Femur (tissue), 1 donor: ENCODE results near the gene SLC25A18.

ENCODE experiments used
- DNase-seq: peaks from one replicate; pipeline ENCODE4 v3.0.0-alpha.2; 2017

Gene SLC25A18

GRCh38 chr22:17570851-17571631 is 7.7 kb downstream of the SLC25A18 start:
- DNase-seq = peak; percentile 79

DNA sequence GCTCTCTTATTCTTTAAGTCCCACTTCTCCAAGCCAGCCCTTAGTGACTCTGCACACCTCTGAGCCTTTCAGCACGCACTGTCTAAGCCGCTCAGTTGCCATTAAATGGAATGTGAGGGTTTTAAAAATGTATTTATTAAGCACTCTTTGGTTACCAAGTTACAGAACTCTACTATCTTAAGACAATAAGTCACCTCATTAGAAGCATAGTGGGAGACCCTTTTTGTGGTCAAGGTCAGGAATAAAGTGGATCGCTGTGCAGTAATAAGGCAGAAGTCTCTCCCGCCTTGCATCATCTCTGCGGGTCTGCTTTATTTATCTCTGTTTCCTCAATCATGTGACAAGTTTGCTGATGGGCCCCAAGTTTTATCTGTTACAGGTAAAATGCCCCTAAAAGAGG is 11.9 kb downstream of the SLC25A18 start:
- no peak for DNase-seq

DNA sequence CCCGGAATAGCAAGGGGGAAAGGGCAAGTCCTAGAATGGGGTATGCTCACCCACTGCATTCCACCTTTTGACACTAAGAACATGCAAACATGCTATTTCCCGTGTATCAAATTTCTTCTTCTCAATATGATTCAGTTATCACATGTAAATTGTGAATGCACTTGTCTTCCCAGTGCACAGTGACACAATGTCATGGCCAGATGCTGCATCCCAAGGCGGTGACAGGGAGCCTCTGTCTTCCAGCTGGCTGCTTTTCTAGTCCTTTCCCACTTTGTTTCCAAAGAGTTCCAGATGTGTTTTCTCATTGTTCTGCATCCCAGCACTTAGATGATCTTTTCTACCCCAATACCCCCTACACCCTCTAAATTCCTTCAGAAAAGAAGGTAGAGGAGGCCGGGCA is 12.4 kb downstream of the SLC25A18 start:
- DNase-seq = no peak

- no peak for DNase-seq
These were observed 13.2 kb downstream of the SLC25A18 start for GRCh38 chr22:17576470-17576869.

GRCh38 chr22:17578136-17578754 is 14.9 kb downstream of the SLC25A18 start:
- peak; percentile 57 for DNase-seq

GRCh38 chr22:17579535-17579981 is 16.3 kb downstream of the SLC25A18 start:
- no peak for DNase-seq

DNA sequence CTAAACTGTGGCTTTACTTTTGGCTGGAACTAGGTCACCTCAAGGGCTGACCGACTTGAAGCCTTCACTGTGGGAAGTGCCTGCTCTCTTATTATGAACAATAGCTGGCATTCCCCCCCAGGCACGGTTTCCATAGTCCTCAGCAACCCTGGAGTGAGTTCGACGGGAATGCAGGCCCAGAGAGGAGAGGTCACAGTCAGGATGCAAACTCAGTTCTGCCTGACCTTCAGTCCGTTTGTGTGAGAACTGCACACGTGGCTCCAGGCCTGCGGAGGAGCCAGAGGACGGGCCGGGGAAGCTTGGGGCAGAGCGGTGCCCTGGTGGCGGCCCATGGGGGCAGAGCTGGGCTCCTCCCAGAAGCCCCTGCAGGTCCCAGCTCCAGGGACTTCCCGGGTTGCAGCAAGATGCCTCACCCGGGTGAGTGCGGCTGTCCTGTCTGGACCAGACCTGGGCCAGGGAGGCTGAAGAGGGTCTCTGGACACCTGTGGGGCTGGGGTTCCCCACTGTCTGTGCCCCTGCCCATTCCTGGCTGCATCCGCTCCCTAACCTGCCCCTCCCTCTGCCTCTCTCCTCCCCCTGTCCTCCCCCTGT is 17.2 kb downstream of the SLC25A18 start:
- DNase-seq = no peak

GRCh38 chr22:17581056-17581455 is 17.8 kb downstream of the SLC25A18 start:
- no peak for DNase-seq

- DNase-seq = no peak
These were observed 18.3 kb downstream of the SLC25A18 start for GRCh38 chr22:17581631-17582030.

- DNase-seq = no peak
These were observed 19.9 kb downstream of the SLC25A18 start for GRCh38 chr22:17583151-17583550.

DNA sequence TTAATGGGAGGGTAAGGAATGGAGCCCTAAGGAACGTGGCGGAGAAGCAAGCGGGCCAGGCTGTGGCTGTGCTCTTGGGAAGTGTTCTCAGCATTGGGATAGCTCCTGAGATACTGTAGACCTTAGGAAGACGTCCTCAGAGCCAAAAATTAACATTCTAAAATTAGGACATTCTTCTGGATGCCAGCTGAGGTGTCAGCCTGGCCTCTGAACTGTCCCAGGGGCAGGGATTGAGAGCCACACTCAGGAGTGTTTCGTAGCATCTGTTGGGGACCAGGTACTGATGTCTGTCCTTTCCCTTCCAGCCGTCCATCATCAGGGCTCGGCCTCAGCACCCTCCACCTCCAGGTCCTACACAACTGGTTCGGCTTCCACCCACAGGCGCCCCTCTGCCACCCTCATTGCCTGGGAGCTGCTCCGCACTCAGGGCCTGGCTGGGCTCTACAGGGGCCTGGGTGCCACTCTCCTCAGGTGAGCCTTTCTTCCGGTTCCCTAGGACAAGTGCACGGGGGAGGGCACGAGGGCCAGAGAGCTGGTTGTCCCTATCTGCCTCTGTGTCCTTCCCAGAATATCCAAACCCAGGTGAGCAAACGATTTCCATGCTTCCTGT is 23.6 kb downstream of the SLC25A18 start:
- DNase-seq = no peak

DNA sequence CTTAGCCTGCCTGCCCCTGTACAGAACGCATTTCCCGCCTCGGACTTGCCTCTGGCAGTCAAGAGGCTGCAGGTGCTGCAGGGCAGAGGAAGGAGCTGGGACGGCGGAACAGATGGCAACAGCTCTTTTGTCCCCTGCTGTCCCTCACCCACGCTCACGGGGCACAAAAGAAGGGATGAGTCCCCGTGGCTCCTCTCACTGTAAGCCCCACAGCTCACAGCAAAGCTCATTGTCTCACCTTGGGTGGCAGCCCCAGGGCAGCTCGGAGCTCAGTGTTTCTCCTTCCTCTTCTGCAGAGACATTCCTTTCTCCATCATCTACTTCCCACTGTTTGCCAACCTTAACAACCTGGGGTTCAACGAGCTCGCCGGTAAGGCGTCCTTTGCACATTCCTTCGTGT is 24.3 kb downstream of the SLC25A18 start:
- DNase-seq = no peak

DNA sequence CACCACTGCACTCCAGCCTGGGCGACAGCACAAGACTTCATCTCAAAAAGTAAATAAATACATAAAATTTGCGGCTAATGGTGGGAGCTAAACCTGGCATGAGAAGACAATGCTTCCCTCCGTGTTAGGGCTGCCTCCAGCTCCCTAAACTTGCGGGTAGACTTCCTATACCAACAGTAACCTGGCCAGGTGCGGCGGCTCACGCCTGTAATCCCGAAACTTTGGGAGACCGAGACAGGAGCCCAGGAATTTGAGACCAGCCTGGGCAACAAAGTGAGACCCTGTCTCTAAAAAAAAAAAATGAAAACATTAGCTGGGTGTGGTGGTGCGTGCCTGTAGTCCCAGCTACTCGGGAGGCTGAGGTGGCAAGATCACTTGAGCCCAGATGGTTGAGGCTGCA is 25.3 kb downstream of the SLC25A18 start:
- DNase-seq = no peak

GRCh38 chr22:17589810-17590375 is 26.6 kb downstream of the SLC25A18 start:
- no peak for DNase-seq

DNA sequence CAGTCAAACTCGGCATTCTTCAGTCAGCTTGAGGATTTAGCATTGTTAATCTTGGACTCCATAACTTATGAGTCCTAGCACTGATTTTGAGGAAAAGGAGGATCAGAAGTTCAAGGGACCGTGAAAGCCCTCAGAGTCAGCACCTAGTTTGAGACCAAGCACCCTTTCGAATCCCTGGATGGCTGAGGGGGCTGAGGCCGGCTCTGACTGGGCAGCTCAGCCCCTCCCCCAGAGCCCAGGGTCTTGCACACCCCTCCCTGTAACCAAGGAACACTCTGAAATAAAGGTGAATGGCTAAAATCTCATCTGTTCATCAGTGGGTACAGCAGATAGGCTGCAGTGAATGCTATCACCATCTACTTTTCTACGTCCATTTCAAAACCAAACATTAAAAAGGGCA is 27.3 kb downstream of the SLC25A18 start:
- no peak for DNase-seq

DNA sequence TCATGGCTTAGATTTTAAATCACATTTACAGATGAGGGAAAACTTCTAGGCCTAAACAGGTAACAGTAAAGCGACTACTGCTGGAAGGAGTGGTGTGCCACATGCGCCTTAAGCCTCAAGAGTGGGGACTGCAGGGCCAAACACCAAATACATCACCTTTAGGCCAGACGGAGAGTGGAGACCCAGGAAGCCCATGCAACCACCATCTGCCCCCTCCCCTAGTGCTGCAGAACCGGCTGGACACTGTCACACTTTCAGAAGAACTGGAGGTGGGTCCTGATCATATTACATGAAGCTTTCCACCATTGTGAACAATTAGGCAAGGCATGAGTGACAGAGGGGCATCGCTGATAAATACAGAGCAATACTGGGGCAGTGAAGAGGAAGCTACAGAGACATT is 28.9 kb downstream of the SLC25A18 start:
- no peak for DNase-seq

GRCh38 chr22:17596226-17596625 is 32.9 kb downstream of the SLC25A18 start:
- no peak for DNase-seq

DNA sequence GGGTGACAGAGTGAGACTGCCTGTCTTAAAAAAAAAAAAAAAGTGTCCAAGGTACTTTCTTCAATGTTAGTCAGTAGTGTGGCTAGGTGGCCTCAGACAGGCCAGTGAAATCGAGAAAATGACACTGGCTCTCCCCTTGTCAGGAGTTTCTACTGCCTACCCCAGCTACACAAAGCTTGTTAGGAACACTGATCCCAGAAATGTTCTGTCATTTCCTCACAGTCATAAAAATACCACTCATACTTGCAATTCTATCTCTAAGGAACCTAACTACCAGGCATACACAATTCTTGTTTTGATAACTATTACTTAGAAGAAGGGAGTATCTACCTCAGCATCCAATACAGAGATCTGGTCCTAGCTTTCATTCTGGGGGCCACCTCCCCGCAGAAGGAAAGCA is 33.9 kb downstream of the SLC25A18 start:
- no peak for DNase-seq

- DNase-seq = no peak
These were observed 35.0 kb downstream of the SLC25A18 start for GRCh38 chr22:17598318-17598717.

DNA sequence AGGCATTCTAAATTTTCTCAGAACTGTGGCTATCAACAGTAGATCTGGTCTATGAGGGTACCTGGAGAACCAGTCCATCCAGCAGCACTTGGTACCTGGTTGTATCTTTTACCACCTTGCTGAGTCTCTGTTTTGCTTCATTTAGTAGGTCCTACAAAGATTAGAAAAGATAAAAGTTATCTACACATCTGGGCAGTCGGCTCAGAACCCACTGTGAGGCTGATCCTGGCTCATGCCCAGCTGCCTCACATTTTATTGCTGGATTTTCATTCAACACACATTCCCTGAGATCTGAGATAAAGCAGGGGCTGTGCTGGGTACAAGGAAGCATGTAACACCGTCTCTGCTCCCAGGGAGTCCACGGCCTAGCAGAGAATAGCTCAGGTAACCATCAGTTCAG is 37.7 kb downstream of the SLC25A18 start:
- DNase-seq = no peak

DNA sequence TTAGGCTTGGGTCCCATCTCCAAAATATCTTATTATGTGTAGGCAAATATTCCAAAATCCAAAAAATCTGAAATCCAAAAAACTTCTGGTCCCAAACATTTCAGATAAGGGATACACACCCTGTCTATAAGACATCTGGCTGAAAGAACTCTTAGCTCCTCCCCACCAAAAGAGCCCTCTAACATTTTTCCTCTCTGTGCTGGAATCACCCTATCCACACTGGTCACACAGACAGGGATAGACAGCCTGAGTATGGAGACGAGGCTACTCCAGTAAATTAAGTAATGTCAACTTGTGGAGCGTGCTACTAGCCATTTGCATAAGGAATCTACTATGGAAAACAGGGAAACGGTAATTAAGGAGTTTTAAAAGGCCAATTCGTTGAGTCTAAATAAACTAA is 40.4 kb downstream of the SLC25A18 start:
- DNase-seq = no peak

DNA sequence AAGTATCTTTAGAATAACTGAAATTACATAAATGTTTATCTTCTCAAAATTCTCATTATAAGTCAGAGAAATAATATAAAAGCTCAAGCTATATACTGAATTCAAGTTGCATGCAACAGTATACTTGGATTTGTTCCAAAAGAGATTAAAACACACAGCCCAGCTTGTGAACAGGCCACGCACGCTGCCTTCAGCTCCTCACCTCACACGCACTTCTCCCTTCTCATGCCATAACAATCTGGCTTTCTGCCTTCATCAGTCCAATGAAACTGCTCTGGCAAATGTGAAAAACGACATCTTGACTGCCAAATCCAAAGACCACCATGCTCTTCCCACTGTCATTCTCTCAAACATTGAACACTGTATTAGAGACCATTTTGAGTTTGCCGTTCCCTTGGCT is 43.2 kb downstream of the SLC25A18 start:
- no peak for DNase-seq

DNA sequence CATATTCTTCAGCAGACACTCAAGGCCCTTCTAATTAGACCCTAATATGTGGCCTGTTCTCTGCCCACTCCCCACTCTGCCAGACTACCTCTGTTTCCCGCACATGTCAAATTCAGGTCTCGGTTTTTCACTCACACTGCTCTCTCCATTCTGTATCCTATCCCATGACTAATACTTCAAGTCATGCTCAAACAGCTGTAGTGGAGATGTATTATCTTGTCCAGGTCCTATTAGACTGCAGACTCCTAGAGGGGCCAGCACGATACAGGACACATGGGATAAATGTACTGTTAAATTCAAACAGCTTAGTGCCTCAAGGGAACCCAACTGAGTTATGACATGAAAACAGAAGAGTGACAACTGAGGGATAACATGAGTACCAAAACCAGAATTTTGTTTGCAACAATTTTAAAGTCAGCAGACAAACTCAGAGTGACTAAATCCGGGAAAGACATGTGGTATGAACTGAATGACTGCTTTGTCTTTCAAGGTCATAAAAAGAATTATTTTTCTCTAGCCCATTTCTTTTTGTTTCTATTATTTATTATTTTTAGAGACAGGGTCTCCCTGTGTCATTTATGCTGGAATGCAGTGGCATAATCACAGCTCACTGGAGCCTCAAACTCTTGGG is 44.7 kb downstream of the SLC25A18 start:
- DNase-seq = no peak
